HG02870 (cell line): ENCODE results near the gene NRARP.

Experiments
- ATAC-seq: cut with Tn5 transposase; IDR thresholded peaks from one replicate; pipeline ENCODE4 v1.9.1; 2021; ENCODE audit warnings: mild to moderate bottlenecking, moderate library complexity; ENCODE audit not compliant: unreplicated experiment

Gene NRARP

DNA sequence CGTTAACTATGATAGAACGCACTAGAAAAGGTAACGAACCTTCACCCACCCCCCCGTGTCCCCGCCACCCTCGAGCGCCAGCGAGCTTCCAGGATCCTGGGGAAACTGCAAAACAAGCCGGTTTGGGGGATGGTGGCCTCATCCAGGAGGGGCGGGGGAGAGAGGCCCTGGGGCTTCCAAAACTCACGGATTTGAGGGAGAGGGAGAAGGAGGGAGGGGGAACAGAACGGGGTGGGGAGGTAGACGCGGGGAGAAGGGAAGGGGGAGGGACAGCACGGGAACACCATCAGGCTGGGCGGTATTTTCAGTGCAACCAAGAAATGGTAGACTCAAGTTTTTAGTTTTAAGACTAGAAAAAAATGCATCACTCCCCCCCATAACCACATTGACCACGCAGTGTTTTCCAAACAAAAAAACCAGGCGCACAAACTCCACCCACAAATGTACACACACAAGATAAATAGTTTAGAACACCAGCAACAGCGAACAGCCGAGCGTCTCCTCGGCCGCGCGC lies 1.4 kb downstream of the NRARP start:
- no peak for ATAC-seq

DNA sequence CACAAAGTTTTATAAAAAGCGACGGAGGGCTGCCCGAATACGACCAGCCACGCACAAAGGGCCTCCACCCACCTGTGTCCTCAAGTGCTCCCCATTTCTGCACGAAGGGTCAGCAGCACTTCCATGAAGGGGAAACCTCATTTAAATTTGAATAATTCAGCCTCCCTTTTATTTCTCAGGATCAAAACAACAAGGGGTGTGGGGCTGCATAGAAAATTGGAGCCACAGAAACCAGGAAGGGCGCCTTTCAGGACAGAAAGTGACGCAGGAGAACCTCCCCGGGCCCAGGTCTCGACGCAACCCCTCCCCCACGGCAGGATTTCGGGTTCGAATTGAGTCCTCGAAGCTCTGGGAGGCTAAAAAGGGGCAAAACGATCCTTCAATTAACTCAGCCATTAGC lies 2.1 kb downstream of the NRARP start:
- no peak for ATAC-seq

DNA sequence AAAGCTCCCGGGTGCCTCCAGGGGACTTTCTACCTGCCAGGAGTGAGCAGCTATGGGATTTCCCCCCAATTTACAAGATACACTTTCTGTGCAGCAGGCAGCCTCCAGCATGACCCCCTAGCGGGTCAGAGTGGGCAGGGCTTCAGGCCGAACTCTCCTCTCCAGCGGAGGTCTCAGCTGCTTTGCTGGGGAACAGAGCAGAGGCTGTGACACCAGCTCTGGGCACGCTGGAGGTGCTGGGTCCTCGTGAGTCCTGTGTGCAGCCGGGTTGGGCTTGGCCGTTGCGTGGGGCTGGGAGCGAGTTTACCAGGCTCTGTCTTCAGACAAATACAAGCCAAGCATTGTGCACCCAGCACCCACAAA lies 2.9 kb downstream of the NRARP start:
- no peak for ATAC-seq

DNA sequence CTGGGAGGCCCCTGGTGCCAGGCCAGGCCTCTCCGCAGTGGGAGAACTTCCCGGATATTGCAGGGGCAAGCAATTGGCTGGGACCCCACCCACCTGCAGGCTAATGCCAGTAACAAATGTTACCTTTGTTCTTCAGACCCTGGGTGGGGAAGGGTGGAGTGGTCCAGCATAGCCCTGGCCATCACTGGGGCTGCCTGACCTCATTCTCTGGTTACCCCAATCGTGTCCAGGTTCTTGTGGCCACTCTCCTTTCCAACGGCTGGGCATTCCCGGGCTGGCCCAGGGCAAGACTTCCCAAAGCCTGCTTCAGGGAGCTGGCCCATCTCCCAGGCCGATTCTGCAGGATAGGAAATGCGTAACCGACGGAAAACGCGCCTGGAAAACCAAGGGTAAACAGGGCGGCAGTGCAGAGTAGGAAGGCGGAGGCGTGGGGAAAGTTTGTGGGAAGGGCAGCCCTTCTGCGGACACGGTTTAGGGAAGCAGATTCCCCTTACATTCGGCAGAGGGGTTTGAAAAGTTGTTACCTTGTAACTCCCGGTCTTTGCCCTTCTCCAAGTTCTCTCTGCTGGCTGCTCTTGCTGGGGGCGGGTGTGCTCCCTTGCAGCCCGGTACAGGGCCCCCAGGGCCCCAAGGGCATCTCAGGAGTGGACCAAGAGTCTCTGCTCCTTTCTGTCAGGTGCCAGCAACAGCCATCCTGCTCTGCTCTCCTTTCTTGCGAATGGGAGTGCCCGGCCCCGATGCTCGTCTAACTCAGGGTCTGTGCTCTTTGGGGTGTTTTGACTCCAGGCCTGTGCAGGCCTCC lies 3.5 kb downstream of the NRARP start:
- no peak for ATAC-seq

DNA sequence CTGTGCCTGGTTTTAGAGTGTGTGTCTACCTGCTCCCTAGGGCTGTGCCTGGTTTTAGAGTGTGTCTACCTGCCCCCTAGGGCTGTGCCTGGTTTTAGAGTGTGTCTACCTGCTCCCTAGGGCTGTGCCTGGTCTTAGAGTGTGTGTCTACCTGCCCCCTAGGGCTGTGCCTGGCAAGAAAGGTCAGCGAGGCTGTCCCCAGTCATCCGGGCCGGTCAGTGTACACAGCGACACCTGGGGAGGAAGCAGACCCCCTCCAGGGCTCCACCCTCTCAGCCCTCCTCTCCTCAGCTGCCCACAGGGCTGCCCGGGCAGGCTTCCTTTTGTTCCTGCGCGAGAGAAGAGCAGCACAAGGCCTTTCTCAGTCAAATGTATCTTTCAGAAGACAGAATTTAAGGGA lies 4.1 kb downstream of the NRARP start:
- ATAC-seq, result no peak

DNA sequence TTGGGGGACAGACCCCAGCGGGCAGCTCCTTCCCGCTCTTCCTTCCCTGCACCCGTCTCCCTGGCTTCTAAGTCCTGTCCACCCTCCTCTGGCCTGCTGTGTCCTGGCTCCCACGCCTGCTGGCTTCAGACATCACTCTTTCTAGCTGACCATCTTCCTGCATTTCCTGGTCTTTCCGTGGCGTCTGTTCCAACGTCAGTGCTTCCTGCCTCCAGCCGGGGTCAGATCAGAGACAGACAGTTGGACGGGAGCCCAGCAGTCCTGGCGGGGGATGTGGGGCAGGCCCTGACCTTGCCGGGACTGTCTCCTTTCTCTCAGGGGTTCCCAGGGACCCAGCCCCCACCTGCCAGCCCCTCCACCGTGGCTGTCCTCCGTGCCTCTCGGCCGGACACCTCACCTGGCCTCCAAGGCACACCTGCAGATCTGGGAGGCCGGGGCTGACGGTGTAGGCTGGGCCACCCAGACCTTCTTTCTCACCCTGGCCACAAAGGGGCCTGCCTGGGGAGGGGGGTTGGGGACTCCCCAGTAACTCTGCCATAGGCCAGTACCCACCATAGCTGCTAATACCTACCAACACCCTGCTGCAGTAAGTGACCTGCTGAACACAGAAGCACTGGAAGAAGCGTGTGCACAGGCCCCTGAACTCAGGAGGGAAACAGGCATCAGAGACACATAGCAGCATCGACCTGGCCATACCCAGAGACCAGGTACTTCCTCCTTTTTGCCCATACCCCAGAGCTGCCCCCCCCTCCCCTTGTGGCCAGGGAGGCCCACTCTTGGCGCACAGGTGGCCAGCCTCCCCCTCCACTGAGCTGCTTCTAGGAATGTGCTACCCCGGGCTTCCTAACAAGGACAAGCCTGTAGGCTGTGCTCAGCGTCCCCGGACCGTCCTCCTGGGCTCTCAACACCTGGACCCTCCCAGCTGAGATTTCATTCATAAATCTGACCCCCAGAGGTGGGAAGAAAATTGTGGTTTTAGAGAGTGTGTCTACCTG lies 5.1 kb downstream of the NRARP start:
- ATAC-seq, result no peak

DNA sequence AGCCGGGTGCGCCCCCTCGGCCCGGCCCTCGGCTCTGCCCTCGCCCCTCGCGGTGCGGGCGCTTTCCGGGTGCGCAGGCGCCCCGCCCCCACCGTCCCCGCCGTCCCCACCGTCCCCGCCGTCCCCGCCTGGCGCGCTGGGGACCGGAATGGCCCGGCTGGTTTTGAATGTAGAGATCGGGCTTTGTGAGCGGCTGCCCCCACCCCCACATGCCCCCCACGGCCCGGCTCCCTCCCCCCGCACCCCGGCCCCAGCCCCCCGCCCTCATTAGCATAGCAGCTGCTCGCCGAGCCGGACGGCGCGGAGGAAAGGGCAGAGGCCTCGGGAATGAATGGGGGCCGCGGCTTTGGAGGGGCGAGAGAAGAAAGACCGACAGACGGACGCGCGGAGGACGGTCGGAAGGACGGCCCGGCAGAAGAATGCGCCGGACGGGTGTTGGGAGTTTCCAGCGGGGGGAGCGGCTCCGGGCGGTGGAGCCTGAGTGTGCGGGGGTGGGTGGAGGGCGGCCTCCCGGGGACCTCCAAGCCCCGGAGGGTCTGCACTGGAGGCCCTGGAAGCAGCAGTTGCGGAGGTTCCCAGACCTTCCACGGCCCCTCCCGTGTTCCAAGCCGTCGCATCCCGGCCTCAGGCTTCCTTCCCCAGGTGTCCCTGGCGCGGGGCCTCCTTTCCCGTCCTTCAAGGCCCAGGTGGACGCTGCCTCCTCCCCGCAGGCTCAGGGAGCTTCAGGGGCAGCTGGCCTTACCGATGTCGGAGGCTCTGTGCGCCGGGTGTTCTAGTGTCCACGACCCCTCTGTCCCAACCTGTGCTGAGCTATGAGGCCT lies 6.0 kb downstream of the NRARP start:
- no peak for ATAC-seq

DNA sequence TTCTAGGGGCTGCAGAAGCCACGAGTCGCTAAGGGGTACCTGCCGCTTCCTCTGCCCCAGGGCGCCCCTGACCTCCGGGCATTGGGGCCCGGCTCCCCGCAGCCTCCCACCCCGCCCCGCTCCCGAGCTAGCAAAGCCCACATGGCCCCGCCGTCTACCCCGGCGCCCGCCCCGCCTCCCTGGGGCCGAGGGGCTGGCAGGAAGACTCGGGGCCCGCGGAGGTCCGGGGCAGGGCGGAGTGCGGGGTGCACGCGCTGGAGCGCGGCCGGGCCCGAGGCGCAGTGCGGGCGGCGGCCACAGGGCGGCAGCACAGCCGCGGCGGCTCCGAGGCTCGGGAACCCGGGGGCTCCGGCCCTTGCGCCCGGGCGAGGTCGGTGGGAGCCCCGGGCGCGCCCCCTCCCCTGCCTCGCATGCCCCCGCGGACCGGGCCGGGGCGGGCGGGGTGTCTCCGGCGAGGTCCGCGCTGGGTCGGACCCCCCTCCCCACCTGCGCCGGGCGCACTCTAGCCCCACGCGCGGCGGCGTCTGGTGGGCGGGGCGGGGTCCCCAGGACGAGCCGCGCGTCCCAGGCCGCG lies 6.7 kb downstream of the NRARP start:
- no peak for ATAC-seq

DNA sequence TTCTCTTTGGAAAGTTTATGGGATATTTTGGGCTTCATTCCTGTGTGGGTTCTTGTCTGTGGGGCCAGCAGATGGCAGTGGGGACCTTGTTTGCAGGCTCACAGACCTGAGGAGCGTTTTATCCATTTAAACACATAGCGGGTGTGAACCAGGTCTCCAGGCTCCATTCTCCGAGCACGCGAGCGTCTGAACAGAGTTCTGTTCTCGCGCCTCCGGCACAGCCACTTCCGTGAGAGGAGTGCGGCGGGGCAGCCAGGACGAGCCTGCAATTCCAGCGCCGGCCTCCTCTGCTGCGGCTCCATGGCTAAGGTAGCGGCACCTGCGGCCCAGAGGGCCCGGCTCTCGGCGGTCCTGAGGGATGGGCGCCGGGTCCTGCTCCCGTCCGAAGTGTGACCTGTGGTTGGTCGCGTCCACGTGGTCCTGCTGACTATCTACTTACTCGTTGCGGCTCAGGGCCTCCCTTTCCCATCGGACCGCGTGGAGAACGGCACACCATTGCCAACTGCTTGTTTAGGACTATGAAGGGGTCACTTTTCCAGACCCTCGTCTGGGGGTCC lies 7.3 kb downstream of the NRARP start:
- no peak for ATAC-seq

DNA sequence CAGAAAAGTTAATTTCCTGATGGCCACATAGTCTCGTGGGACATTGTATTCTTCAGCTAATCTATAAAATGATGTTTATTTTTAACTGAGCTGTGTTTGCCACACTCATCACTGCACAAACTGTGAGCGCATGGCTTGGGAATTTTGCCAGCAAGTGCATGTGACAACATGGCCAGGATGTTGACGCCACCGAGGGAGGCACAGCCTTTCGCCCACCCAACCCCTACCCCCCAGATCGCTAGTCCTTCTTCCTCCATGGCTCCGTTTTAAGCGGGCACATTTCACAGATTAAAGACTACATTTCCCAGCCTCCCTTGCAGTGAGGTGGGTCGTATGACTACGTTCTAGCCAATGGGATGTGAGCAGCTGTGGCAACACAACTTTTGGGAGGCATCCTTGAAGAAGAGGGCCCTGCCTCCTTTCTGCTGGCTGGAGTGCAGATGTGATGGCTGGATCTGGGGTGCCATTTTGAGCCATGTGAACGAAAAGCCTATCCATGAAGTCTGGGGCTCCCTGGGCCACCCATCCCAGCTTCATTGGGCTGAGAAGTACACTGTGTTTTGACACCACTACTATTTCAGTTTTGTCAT lies 7.9 kb downstream of the NRARP start:
- ATAC-seq, result no peak

DNA sequence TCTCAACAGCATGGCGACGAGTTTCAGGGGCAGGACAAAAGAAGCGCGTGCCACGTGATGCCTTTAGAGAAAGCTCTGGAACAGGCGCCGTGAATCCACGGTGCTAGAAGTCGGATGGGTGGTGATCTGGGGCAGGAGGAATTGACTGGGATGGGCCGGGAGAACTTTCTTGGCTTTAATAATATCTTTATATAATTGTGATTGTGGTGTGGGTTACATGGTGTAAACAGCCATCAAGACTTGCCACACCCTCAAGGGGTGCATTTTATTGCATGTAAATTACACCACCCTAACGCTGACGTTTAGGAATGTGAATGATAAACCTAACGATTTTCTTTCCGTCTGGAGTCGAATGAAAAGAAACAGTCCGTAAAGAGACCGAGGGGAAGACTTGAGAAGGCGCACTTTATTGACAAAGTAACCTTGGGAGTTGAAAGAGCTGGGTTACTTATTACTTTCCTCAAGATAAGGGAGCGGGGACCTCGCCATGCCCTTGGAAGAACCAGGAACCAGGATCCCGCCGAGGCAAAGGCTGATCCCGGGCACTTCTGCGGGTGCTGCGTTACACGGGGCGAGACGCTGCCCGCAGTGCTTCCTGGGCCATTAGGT lies 8.5 kb downstream of the NRARP start:
- no peak for ATAC-seq

DNA sequence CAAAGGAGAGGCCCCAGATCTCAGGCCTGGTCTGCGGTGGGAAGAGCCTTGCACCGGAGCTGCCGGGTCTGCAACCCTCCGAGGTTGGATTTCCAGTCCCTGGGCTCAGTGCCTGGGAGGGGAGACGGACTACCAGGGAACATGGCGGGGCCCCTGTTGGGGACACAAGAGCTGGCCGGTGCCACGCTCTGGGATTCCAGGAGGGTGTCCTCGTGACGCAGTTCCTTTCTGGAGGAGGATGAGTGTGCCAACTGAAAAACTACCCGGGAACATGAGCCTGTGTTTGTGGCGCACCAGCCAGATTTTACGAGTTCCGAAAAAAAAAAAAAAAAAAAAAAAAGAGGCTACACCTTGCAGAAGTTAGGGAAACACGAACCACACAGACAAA lies 9.0 kb downstream of the NRARP start:
- no peak for ATAC-seq

DNA sequence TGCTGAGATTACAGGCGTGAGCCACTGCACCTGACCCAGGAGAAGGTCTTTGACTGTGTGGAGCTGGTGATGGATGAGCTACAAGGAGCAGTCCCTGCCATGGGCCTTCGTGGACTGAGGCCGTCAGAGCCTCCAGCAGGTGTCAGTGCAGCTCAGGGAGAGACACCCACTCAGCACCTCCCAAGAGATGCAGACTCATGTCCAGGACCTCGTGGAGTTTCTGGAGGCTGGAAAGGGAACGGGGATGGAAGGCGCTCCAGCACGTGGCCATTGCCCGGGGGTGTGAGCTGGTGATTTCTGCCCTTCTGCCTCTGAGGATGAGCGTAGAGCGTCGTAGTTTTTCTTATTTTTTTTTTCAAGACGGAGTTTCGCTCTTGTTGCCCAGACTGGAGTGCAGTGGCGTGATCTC lies 15.1 kb downstream of the NRARP start:
- no peak for ATAC-seq

DNA sequence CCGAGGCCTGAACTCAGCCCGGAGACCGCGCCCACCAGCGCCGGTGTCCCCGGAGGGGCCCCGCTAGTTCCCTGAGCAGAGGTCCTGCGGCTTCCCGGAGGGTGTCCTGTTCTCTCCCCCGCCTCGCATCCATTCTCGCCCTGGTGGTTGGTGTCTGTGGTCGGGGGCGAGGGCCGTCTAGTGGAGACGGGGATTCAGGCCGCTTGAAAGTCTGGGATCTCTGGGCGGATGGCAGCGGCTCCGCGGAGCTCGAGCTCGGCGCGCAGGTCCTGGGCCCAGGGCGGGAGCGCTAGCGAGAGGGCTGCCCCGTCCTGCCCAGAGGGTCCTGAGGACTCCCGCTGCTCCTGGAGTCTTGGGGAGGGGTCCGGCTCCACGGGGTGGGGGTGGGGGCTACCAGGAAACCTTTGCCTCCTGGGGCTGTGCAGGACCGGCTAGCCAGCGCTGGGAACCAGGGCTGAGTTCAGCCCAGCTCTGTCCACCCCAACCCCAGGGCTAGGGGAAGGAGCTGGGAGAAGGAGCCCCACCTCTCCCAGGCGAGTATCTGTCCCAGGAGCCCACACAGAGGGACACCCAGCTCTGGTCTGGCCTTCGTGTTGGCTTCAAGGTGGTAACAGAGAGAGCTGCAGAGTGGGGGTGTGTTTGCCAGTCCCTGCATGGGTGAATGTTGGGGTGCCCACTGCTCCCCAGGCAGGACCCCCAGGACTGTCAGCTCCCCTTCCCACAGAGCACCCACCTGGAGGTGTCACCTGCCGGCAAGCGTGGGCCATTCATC lies 20.5 kb downstream of the NRARP start:
- ATAC-seq, result no peak

DNA sequence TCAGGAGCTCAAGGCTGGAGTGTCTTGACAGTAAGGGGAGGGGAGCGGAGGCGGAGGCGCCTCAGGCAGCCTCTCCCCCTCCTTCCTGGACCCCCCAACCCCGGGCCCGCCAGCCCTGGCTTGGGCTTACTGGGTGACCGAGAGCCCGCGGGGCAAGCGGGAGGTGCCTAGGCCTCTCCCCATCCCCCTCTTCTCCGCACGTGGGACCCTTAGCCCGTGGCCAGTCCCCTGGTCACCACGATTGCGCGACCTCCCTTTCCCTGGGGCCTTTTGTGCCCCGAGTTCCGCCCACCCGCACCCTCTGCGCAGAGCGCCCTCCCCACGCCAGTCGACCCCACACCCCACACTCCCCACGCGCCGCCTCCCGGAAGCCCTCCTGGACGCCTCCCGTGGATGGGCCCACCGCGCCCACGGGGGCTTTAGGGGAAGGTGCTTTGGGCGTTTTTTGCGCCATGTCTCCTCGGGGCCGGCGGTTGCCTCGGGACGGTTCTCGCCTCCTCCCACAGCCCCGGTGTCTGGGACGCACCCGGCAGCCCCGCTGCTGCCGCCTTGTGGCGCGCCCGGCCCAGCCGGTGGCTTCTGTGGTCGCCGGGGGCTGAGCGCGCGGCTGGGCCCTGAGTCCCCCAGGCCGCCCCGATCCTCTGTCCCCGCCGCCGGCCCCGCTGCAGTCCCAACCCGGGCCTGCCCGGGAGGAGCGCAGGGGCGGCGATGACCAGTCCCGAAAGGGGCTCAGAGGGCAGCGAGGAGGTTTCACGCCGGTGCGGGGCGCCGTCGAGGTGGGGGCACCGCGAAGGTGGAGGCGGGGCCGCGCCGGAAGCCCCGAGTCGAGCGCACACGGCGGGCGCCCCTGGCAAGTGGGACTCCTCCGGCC lies 21.4 kb downstream of the NRARP start:
- no peak for ATAC-seq

DNA sequence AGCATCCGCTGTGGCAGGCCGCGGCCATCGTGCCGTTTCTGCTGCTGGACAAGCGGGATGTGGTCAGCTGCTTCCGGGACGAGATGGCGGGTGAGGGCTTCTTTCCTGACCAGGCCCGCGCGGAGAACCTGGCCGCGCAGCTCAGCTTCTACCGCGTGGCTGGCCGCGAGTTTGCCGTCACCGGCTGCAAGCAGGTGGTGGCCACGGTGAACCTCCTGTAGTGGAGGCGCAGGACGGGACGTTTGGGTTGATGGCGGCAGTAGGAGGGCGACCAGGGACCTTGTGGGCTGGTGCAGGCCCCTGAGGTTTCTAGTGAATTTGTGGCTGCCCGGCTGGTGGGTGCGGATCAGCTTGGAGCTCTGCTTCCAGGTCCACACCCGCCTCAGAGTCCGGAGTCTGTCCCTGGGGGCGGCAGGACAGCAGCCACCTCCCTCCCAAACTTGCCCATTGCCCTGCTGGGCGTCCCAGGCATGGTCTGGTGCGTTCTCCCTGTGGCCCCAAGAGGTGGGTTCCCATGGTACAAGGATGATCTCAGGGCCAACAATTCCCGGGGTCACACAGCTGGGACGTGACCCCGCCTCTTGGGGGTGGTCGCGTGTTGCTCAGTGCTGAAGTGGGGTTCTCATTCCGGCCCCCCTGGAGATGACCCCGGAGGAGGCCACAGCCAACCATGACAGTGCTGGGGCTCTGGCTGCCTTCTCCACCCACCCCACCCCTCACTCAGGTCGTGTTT lies 22.2 kb downstream of the NRARP start:
- ATAC-seq, result no peak
